Measurements from ENCODE around the gene MDN1. TPM values are rescaled to one million over a fixed set of nuclear protein-coding genes. Genes with fewer than 3 reads are reported as not detected.

The MDN1 gene
- total RNA-seq, 4 donors from 2014 or later = 13.5 to 22.0 (median 17.0) TPM

GRCh38 chr6:89807581-89807980, 12.0 kb downstream of the MDN1 start:
- DNase-seq = no peak
- no peak for ATAC-seq
- no peaks in the 10 kb centered on the region for H3K27me3 ChIP-seq
- TF ChIP-seq CTCF (IDR thresholded peaks at IDR 0.05 in 4 of 5, conservative IDR thresholded peaks at IDR 0.05 in 1 of 5) (no peak), POLR2A (IDR thresholded peaks at IDR 0.05) (no peak)
- H3K36me3 ChIP-seq = no peaks in the 10 kb centered on the region
- H3K4me3 ChIP-seq = no peak overlapping the region
- H3K4me1 ChIP-seq = no peaks in the 10 kb centered on the region
- H3K9me3 ChIP-seq = no peaks in the 10 kb centered on the region
- in situ Hi-C loops (cut with MboI; ENCODE audit: low sequenced_read_pairs in 4 of 4) = no loop called here
- H3K27ac ChIP-seq = no peak overlapping the region
- intact Hi-C loops (cut with DNase I; ENCODE audit: low total_unique reads) = no loop called here

- DNase-seq (no peak), ATAC-seq (no peak)
- no peak for TF ChIP-seq POLR2A (IDR thresholded peaks at IDR 0.05)
- TF ChIP-seq CTCF (IDR thresholded peaks at IDR 0.05 in 4 of 5, conservative IDR thresholded peaks at IDR 0.05 in 1 of 5) = no peak
- intact Hi-C loops (cut with DNase I; ENCODE audit: low total_unique reads) (no loop called here), in situ Hi-C loops (cut with MboI; ENCODE audit: low sequenced_read_pairs in 4 of 4) (no loop called here)
- Histone ChIP-seq H3K9me3 (no peaks in the 10 kb centered on the region), H3K27me3 (no peaks in the 10 kb centered on the region), H3K36me3 (peaks cover 0 to 3% of the 10 kb centered on the region in 2 donors), H3K27ac (no peak overlapping the region), H3K4me1 (no peaks in the 10 kb centered on the region), H3K4me3 (no peak overlapping the region)
These were observed 13.7 kb downstream of the MDN1 start for GRCh38 chr6:89805814-89806371.

GRCh38 chr6:89803271-89803670, 16.3 kb downstream of the MDN1 start:
- H3K27ac ChIP-seq = no peak overlapping the region
- H3K9me3 ChIP-seq = no peaks in the 10 kb centered on the region
- in situ Hi-C loops (cut with MboI; ENCODE audit: low sequenced_read_pairs in 4 of 4) (no loop called here), intact Hi-C loops (cut with DNase I; ENCODE audit: low total_unique reads) (no loop called here)
- peaks cover 0 to 15% of the 10 kb centered on the region in 2 donors for H3K36me3 ChIP-seq
- ATAC-seq (no peak), DNase-seq (no peak)
- TF ChIP-seq POLR2A (IDR thresholded peaks at IDR 0.05) = no peak
- no peak for TF ChIP-seq CTCF (IDR thresholded peaks at IDR 0.05 in 4 of 5, conservative IDR thresholded peaks at IDR 0.05 in 1 of 5)
- H3K4me1 ChIP-seq = no peaks in the 10 kb centered on the region
- H3K27me3 ChIP-seq = no peaks in the 10 kb centered on the region
- no peak overlapping the region for H3K4me3 ChIP-seq

- ATAC-seq (no peak), DNase-seq (no peak)
- Histone ChIP-seq H3K36me3 (peaks cover 0 to 19% of the 10 kb centered on the region in 2 donors), H3K9me3 (no peaks in the 10 kb centered on the region), H3K4me1 (peaks cover 0 to under 1% of the 10 kb centered on the region in 2 donors), H3K27ac (no peak overlapping the region), H3K4me3 (no peak overlapping the region), H3K27me3 (no peaks in the 10 kb centered on the region)
- TF ChIP-seq CTCF (IDR thresholded peaks at IDR 0.05 in 4 of 5, conservative IDR thresholded peaks at IDR 0.05 in 1 of 5) = no peak
- TF ChIP-seq POLR2A (IDR thresholded peaks at IDR 0.05) = no peak
- in situ Hi-C loops (cut with MboI; ENCODE audit: low sequenced_read_pairs in 4 of 4) = no loop called here
- intact Hi-C loops (cut with DNase I; ENCODE audit: low total_unique reads) = no loop called here
These were observed 19.8 kb downstream of the MDN1 start for GRCh38 chr6:89799756-89800155.

- Histone ChIP-seq H3K9me3 (no peaks in the 10 kb centered on the region), H3K27me3 (no peaks in the 10 kb centered on the region), H3K4me3 (no peak overlapping the region), H3K27ac (no peak overlapping the region), H3K4me1 (peaks cover under 1 to 7% of the 10 kb centered on the region in 2 donors), H3K36me3 (peaks cover 0 to 19% of the 10 kb centered on the region in 2 donors)
- DNase-seq = no peak
- ATAC-seq = no peak
- in situ Hi-C loops (cut with MboI; ENCODE audit: low sequenced_read_pairs in 4 of 4) (no loop called here), intact Hi-C loops (cut with DNase I; ENCODE audit: low total_unique reads) (no loop called here)
- TF ChIP-seq CTCF (IDR thresholded peaks at IDR 0.05 in 4 of 5, conservative IDR thresholded peaks at IDR 0.05 in 1 of 5) (no peak), POLR2A (IDR thresholded peaks at IDR 0.05) (no peak)
These were observed 20.5 kb downstream of the MDN1 start for GRCh38 chr6:89799096-89799495.

Measured in gastrocnemius medialis (tissue), 4 donors.